ENCODE data around the gene VDAC1.

DNA sequence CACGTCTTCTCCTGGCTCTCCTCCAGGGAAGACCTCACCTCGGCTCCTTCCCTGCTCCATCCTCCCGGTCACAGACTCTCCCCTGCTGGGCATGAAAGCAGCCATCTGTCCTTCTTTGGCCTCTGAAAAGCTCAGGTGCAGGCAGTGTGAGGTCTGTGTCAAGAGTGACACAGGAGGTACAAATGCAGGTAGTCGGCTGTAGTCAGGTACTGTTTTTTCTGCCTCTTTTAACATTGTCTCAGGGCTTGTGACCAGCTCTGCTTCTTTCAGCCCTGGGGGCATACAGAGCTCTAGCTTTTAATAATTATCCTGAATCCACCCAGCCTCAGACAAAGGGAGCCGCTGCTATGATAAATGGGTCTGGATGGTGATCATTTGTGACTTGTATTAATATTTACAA, 82.8 kb downstream of the VDAC1 start:
- no peak for TF ChIP-seq POLR2A (IDR thresholded peaks at IDR 0.05)
- TF ChIP-seq CTCF (IDR thresholded peaks at IDR 0.05) = no peak

Data from esophagus squamous epithelium (tissue), 4 donors.